Peyer's patch (tissue), 4 donors: ENCODE measurements around the gene PDE3A.

Experiments
- CTCF ChIP-seq, 6 experiments: fragments of 450-650 bp in 4 of 6; fragments of 200-600 bp in 2 of 6; sonication (generic) in 1 of 6; IDR thresholded peaks; one replicate each; pipeline ENCODE4 v1.5.1; 2017 to 2019; ENCODE audit warnings: antibody characterized with exemption in 6 of 6, mild to moderate bottlenecking in 3 of 6, moderate library complexity in 1 of 6
- POLR2A ChIP-seq, 2 donors: fragments of 450-650 bp; IDR thresholded peaks; one replicate each; pipeline ENCODE4 v1.5.1; 2017; ENCODE audit warnings: antibody characterized with exemption in 2 of 2, mild to moderate bottlenecking in 2 of 2, moderate library complexity in 2 of 2

- TF ChIP-seq POLR2A (IDR thresholded peaks at IDR 0.05) (no peak), CTCF (IDR thresholded peaks at IDR 0.05) (no peak)
Observed at GRCh38 chr12:20393707-20394106, 25.4 kb downstream of the PDE3A start.
